Measurements from ENCODE around the gene MYL5.

The MYL5 gene

GRCh38 chr4:675036-675882 lies 917 bp downstream of the MYL5 start:
- DNase-seq: no peak

- DNase-seq: no peak
Measured at GRCh38 chr4:675980-676870, 1.9 kb downstream of the MYL5 start.

GRCh38 chr4:676871-677235 lies 2.5 kb downstream of the MYL5 start:
- DNase-seq: no peak

GRCh38 chr4:677431-678293 lies 3.3 kb downstream of the MYL5 start:
- DNase-seq: no peak

GRCh38 chr4:678331-679103 lies 4.2 kb downstream of the MYL5 start:
- no peak for DNase-seq

- DNase-seq: no peak
Measured at GRCh38 chr4:679104-679481, 4.8 kb downstream of the MYL5 start.

- DNase-seq: no peak
Measured at GRCh38 chr4:679629-680028, 5.3 kb downstream of the MYL5 start.

- no peak for DNase-seq
Measured at GRCh38 chr4:680091-680490, 5.7 kb downstream of the MYL5 start.

- DNase-seq: no peak
Measured at GRCh38 chr4:680551-680927, 6.2 kb downstream of the MYL5 start.

- no peak for DNase-seq
Measured at GRCh38 chr4:680928-681645, 6.7 kb downstream of the MYL5 start.

- peak; percentile 52 for DNase-seq
Measured at GRCh38 chr4:681736-682451, 7.6 kb downstream of the MYL5 start.

GRCh38 chr4:682490-683172 lies 8.3 kb downstream of the MYL5 start:
- no peak for DNase-seq

GRCh38 chr4:683247-683897 lies 9.0 kb downstream of the MYL5 start:
- no peak for DNase-seq

GRCh38 chr4:683982-684622 lies 9.8 kb downstream of the MYL5 start:
- no peak for DNase-seq

GRCh38 chr4:684623-685327 lies 10.4 kb downstream of the MYL5 start:
- DNase-seq: no peak

- DNase-seq: no peak
Measured at GRCh38 chr4:685679-686412, 11.5 kb downstream of the MYL5 start.

GRCh38 chr4:686413-687040 lies 12.2 kb downstream of the MYL5 start:
- DNase-seq: no peak

All from COR-L47 (cell line).